ENCODE data around the gene AFP. TPM values are rescaled to one million over a fixed set of nuclear protein-coding genes. Genes with fewer than 3 reads are reported as not detected.

Gene AFP
- total and polyA plus RNA-seq, 2 of the 4 experiments (the other 2 are of a cell fraction), result 0.87 to 1.3 TPM

DNA sequence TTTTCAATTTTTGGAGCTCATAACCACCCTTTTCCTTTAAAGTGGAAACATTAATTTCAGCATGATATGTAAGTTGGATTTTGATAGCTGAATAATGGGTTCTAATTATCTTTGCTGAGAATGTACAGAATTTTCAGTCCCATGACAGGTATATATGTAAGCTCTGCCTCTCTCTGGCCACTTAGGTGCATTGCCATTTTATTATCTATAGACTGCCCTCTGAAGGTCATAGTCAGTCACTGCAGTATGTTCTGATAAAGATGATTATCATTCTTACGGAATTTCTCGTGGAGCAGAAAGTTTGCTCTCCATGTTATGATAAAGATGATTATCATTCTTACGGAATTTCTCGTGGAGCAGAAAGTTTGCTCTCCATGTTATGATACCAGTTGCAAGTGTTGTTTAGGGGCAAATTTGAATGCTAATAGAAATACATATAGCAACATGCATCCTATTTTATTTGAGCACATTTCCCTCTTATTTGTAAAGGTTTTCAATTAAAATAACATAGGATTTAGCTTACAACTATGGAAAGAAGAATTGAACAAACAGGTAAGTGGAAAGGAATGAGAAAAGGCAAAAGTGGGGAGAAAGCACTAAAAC lies 10.4 kb downstream of the AFP start:
- Histone ChIP-seq H4K8ac (ENCODE audit: low read depth in 2 of 2, low read length in 2 of 2) (no peak overlapping the region), H4K5ac (ENCODE audit: low read depth, low read length) (no peak overlapping the region), H3K18ac (ENCODE audit: low read depth, low read length) (no peak overlapping the region), H2BK5ac (ENCODE audit: low read depth, low read length, poor library complexity, severe bottlenecking) (no peak overlapping the region), H3K79me1 (ENCODE audit: low read depth in 1 of 2, low read length in 2 of 2) (no peaks in the 10 kb centered on the region), H3K4me3 (ENCODE audit: insufficient read depth, low read depth, low read length) (no peak overlapping the region), H3K56ac (ENCODE audit: extremely low read depth, insufficient read depth, low read length) (no peak overlapping the region), H3K4me2 (ENCODE audit: low read depth, low read length) (no peak overlapping the region), H2BK20ac (ENCODE audit: low read depth, low read length) (no peak overlapping the region), H3K9me1 (ENCODE audit: insufficient read depth, low read length) (no peaks in the 10 kb centered on the region), H2AK5ac (ENCODE audit: low read depth, low read length) (no peak overlapping the region), H3K23ac (ENCODE audit: low read depth, low read length) (no peak overlapping the region), H3K27ac (ENCODE audit: insufficient read depth, low read length) (no peak overlapping the region), H2AFZ (replicated peaks; ENCODE audit: low read length, poor library complexity) (no peak overlapping the region), H3K9me3 (ENCODE audit: control insufficient read depth, insufficient read depth, low read length) (no peaks in the 10 kb centered on the region), H2AK9ac (replicated peaks; ENCODE audit: low read depth, low read length, poor library complexity) (no peak overlapping the region), H3K36me3 (ENCODE audit: control insufficient read depth, insufficient read depth, low read length) (no peaks in the 10 kb centered on the region), H2BK15ac (ENCODE audit: low read depth, low read length) (no peak overlapping the region), H2BK120ac (ENCODE audit: low read depth, low read length) (no peak overlapping the region), H3K9ac (ENCODE audit: low read depth, low read length) (no peak overlapping the region), H4K91ac (ENCODE audit: insufficient read depth, low read depth, low read length) (no peak overlapping the region), H4K20me1 (ENCODE audit: insufficient read depth, low read length) (no peaks in the 10 kb centered on the region), H3K4me1 (ENCODE audit: control insufficient read depth, insufficient read depth, low read length) (peaks cover 3% of the 10 kb centered on the region), H3K14ac (replicated peaks; ENCODE audit: low read depth, low read length) (no peak overlapping the region), H3K4ac (ENCODE audit: low read depth, low read length) (no peak overlapping the region), H3K27me3 (ENCODE audit: control insufficient read depth, insufficient read depth, low read length) (peaks cover 2% of the 10 kb centered on the region; the same call in 1 of the 2 replicates)
- CTCF ChIA-PET, result interaction anchor here (0.6 to 1.9 kb wide), 17 partner anchors 8 to 385 kb away, joined by 3 to 6 read pairs (median 5); partner anchors contain the start of gene AFP
- POLR2A ChIA-PET (ENCODE audit: unreplicated experiment), result no interaction called here
- in situ Hi-C loops (cut with MboI; ENCODE audit: low sequenced_read_pairs), result no loop called here
- BruUV-seq (replicated peaks), result no TSS peak
- WGBS, 2 experiments (ENCODE audit: extremely low coverage in 2 of 2, insufficient read length in 1 of 2), result no CpG with 5 or more reads among the region's 4 CpGs
- DNase-seq, result peak; percentile 63
- intact Hi-C loops (cut with micrococcal nuclease), result loop anchor here (2.0 to 10.0 kb wide), 3 partner anchors 136 to 208 kb away; partner anchors contain the start of gene ANKRD17
- TF ChIP-seq, protein P1, sequence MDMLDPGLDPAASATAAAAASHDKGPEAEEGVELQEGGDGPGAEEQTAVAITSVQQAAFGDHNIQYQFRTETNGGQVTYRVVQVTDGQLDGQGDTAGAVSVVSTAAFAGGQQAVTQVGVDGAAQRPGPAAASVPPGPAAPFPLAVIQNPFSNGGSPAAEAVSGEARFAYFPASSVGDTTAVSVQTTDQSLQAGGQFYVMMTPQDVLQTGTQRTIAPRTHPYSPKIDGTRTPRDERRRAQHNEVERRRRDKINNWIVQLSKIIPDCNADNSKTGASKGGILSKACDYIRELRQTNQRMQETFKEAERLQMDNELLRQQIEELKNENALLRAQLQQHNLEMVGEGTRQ (IDR thresholded peaks at IDR 0.05; ENCODE audit: low read depth, low read length), result no peak
- TF ChIP-seq, protein P2, sequence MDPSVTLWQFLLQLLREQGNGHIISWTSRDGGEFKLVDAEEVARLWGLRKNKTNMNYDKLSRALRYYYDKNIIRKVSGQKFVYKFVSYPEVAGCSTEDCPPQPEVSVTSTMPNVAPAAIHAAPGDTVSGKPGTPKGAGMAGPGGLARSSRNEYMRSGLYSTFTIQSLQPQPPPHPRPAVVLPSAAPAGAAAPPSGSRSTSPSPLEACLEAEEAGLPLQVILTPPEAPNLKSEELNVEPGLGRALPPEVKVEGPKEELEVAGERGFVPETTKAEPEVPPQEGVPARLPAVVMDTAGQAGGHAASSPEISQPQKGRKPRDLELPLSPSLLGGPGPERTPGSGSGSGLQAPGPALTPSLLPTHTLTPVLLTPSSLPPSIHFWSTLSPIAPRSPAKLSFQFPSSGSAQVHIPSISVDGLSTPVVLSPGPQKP (IDR thresholded peaks at IDR 0.05; ENCODE audit: borderline replicate concordance, low read depth, low read length), result no peak
- TF ChIP-seq, protein P3, sequence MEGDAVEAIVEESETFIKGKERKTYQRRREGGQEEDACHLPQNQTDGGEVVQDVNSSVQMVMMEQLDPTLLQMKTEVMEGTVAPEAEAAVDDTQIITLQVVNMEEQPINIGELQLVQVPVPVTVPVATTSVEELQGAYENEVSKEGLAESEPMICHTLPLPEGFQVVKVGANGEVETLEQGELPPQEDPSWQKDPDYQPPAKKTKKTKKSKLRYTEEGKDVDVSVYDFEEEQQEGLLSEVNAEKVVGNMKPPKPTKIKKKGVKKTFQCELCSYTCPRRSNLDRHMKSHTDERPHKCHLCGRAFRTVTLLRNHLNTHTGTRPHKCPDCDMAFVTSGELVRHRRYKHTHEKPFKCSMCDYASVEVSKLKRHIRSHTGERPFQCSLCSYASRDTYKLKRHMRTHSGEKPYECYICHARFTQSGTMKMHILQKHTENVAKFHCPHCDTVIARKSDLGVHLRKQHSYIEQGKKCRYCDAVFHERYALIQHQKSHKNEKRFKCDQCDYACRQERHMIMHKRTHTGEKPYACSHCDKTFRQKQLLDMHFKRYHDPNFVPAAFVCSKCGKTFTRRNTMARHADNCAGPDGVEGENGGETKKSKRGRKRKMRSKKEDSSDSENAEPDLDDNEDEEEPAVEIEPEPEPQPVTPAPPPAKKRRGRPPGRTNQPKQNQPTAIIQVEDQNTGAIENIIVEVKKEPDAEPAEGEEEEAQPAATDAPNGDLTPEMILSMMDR (conservative IDR thresholded peaks at IDR 0.05; ENCODE audit: low read depth, low read length), result peak; percentile 92
- TF ChIP-seq BHLHE40 (IDR thresholded peaks at IDR 0.05; ENCODE audit: low read depth, low read length), result no peak
- no peak for TF ChIP-seq MXI1 (IDR thresholded peaks at IDR 0.05; ENCODE audit: borderline replicate concordance, low read depth, low read length)
- TF ChIP-seq FOS (IDR thresholded peaks at IDR 0.05; ENCODE audit: low read depth, low read length), result no peak
- no peak for TF ChIP-seq CEBPB (IDR thresholded peaks at IDR 0.05; ENCODE audit: low read depth, low read length)
- no peak for TF ChIP-seq RCOR1 (IDR thresholded peaks at IDR 0.05; ENCODE audit: insufficient replicate concordance, low read length)
- no peak for TF ChIP-seq RFX5 (IDR thresholded peaks at IDR 0.05; ENCODE audit: low read depth, low read length)
- no peak for TF ChIP-seq MAFK (IDR thresholded peaks at IDR 0.05; ENCODE audit: low read depth, low read length)
- no peak for TF ChIP-seq NFE2L2 (IDR thresholded peaks at IDR 0.05; ENCODE audit: low read depth, low read length)
- no peak for TF ChIP-seq POLR2A (IDR thresholded peaks at IDR 0.05; ENCODE audit: low read depth, low read length)
- no peak for TF ChIP-seq MAZ (IDR thresholded peaks at IDR 0.05; ENCODE audit: borderline replicate concordance, low read depth, low read length)
- TF ChIP-seq CHD1 (IDR thresholded peaks at IDR 0.05; ENCODE audit: low read depth, low read length), result no peak
- TF ChIP-seq SMC3 (IDR thresholded peaks at IDR 0.05; ENCODE audit: low read depth, low read length), result peak; percentile 36; the same call in 1 of the 2 replicates
- peak; percentile 58 for TF ChIP-seq RAD21 (IDR thresholded peaks at IDR 0.05; ENCODE audit: low read length)
- dilution Hi-C loops (cut with HindIII; ENCODE audit: low sequenced_read_pairs, unreplicated experiment), result no loop called here
- ATAC-seq (ENCODE audit: low read depth), result peak; percentile 84
